H9 (cell line): ENCODE measurements around the gene BRD7. TPM values are rescaled to one million over a fixed set of nuclear protein-coding genes. Genes with fewer than 3 reads are reported as not detected.

Experiments
- DNase-seq: peaks from one replicate; pipeline ENCODE4 v3.0.0-alpha.2; 2017
- H2AFZ ChIP-seq: one replicate; pipeline ENCODE4 v1.6.1; 2013; ENCODE audit warnings: mild to moderate bottlenecking, low read length, control low read depth, moderate library complexity
- H2AK5ac ChIP-seq: 2 replicates; pipeline ENCODE4 v1.6.1; 2013; ENCODE audit warnings: low read length, control low read depth, mixed read lengths; ENCODE audit not compliant: insufficient read length
- H2BK120ac ChIP-seq: one replicate; pipeline ENCODE4 v1.6.1; 2013; ENCODE audit warnings: low read depth, mild to moderate bottlenecking, low read length, control low read depth, inconsistent platforms; ENCODE audit not compliant: poor library complexity, severe bottlenecking
- H2BK12ac ChIP-seq: 2 replicates; pipeline ENCODE4 v1.6.1; 2013; ENCODE audit warnings: low read length, control low read depth, mixed read lengths, low read depth; ENCODE audit not compliant: insufficient read length
- H2BK15ac ChIP-seq: 2 replicates; pipeline ENCODE4 v1.6.1; 2013; ENCODE audit warnings: low read depth, low read length, control low read depth
- H2BK20ac ChIP-seq: one replicate; pipeline ENCODE4 v1.6.1; 2013; ENCODE audit warnings: low read depth, mild to moderate bottlenecking, low read length, control low read depth, inconsistent platforms; ENCODE audit not compliant: poor library complexity, severe bottlenecking
- H2BK5ac ChIP-seq: 2 replicates; pipeline ENCODE4 v1.6.1; 2013; ENCODE audit warnings: low read length, control low read depth, mixed read lengths; ENCODE audit not compliant: insufficient read length
- H3K14ac ChIP-seq: 2 replicates; pipeline ENCODE4 v1.6.1; 2013; ENCODE audit warnings: low read length, control low read depth; ENCODE audit not compliant: insufficient read depth
- H3K18ac ChIP-seq: 2 replicates; pipeline ENCODE4 v1.6.1; 2013; ENCODE audit warnings: low read depth, mild to moderate bottlenecking, mixed read lengths, low read length, control low read depth; ENCODE audit not compliant: insufficient read length
- H3K23ac ChIP-seq: 2 replicates; pipeline ENCODE4 v1.6.1; 2013; ENCODE audit warnings: low read length, control low read depth, mixed read lengths, low read depth; ENCODE audit not compliant: insufficient read length
- H3K23me2 ChIP-seq: 2 replicates; pipeline ENCODE4 v1.6.1; 2013; ENCODE audit warnings: low read depth, mild to moderate bottlenecking, mixed read lengths, low read length, control low read depth; ENCODE audit not compliant: insufficient read length, poor library complexity, severe bottlenecking
- H3K27ac ChIP-seq: 2 replicates; pipeline ENCODE4 v1.5.1; 2013; ENCODE audit warnings: low read length, control low read depth, mixed read lengths, low read depth; ENCODE audit not compliant: insufficient read length
- H3K27me3 ChIP-seq: 2 replicates; pipeline ENCODE4 v1.6.1; 2013; ENCODE audit warnings: low read length, control low read depth, inconsistent platforms; ENCODE audit not compliant: insufficient read depth
- H3K4ac ChIP-seq: 2 replicates; pipeline ENCODE4 v1.6.1; 2013; ENCODE audit warnings: low read depth, mild to moderate bottlenecking, control low read depth, inconsistent platforms, low read length, moderate library complexity
- H3K4me1 ChIP-seq: 2 replicates; pipeline ENCODE4 v1.6.1; 2013; ENCODE audit warnings: low read length, control low read depth, inconsistent platforms; ENCODE audit not compliant: insufficient read depth
- H3K4me2 ChIP-seq: 2 replicates; pipeline ENCODE4 v1.6.1; 2013; ENCODE audit warnings: low read length, control low read depth, mixed read lengths; ENCODE audit not compliant: insufficient read length, insufficient read depth
- H3K56ac ChIP-seq: 2 replicates; pipeline ENCODE4 v1.6.1; 2013; ENCODE audit warnings: low read depth, mild to moderate bottlenecking, mixed read lengths, low read length, control low read depth; ENCODE audit not compliant: insufficient read length
- H3K79me1 ChIP-seq: 2 replicates; pipeline ENCODE4 v1.6.1; 2013; ENCODE audit warnings: low read depth, mild to moderate bottlenecking, moderate library complexity, low read length, control low read depth, inconsistent platforms; ENCODE audit not compliant: insufficient read depth, poor library complexity, severe bottlenecking
- H3K79me2 ChIP-seq: 2 replicates; pipeline ENCODE4 v1.6.1; 2013; ENCODE audit warnings: low read length, control low read depth, inconsistent platforms; ENCODE audit not compliant: insufficient read depth
- H3K9ac ChIP-seq: 2 replicates; pipeline ENCODE4 v1.6.1; 2013; ENCODE audit warnings: low read length, control low read depth, mixed read lengths; ENCODE audit not compliant: insufficient read length; ENCODE audit errors: extremely low read depth
- H3K9me3 ChIP-seq: one replicate; pipeline ENCODE4 v1.6.1; 2013; ENCODE audit warnings: low read depth, low read length, inconsistent platforms; ENCODE audit not compliant: control insufficient read depth
- H3T11ph ChIP-seq: one replicate; pipeline ENCODE4 v1.6.1; 2013; ENCODE audit warnings: mild to moderate bottlenecking, low read length, control low read depth, inconsistent platforms
- H4K20me1 ChIP-seq: one replicate; pipeline ENCODE4 v1.6.1; 2013; ENCODE audit not compliant: control insufficient read depth, insufficient read length, insufficient read depth
- H4K5ac ChIP-seq: 2 replicates; pipeline ENCODE4 v1.6.1; 2013; ENCODE audit warnings: low read depth, mild to moderate bottlenecking, mixed read lengths, low read length, control low read depth; ENCODE audit not compliant: insufficient read length
- H4K8ac ChIP-seq: replicated peaks from 2 replicates; pipeline ENCODE4 v1.6.1; 2013; ENCODE audit warnings: low read length, control low read depth, mixed read lengths, low read depth; ENCODE audit not compliant: insufficient read length
- H4K91ac ChIP-seq: 2 replicates; pipeline ENCODE4 v1.6.1; 2013; ENCODE audit warnings: low read depth, mild to moderate bottlenecking, moderate library complexity, mixed read lengths, low read length, control low read depth; ENCODE audit not compliant: insufficient read length
- H3K27ac Mint-ChIP-seq, 3 experiments: 2 replicates in 2 of 3; 3 replicates in 1 of 3; pipeline ENCODE4 v1.8.0; 2020 to 2021; ENCODE audit warnings: mixed read lengths in 3 of 3, mild to moderate bottlenecking in 1 of 3, moderate library complexity in 1 of 3
- H3K27me3 Mint-ChIP-seq: 2 replicates; pipeline ENCODE4 v1.8.0; 2021; ENCODE audit warnings: low read depth, mild to moderate bottlenecking, moderate library complexity, mixed read lengths
- H3K36me3 Mint-ChIP-seq, 3 experiments: 2 replicates in 2 of 3; 3 replicates in 1 of 3; pipeline ENCODE4 v1.8.0; 2020 to 2021; ENCODE audit warnings: low read depth in 3 of 3, mixed read lengths in 3 of 3; ENCODE audit not compliant: insufficient read depth in 1 of 3
- H3K4me1 Mint-ChIP-seq, 2 experiments: 2 replicates each; pipeline ENCODE4 v1.8.0; 2020; ENCODE audit warnings: mixed read lengths in 2 of 2
- H3K4me3 Mint-ChIP-seq, 2 experiments: 2 replicates in 1 of 2; 3 replicates in 1 of 2; pipeline ENCODE4 v1.8.0; 2020 to 2021; ENCODE audit warnings: mild to moderate bottlenecking in 2 of 2, mixed read lengths in 2 of 2, moderate library complexity in 1 of 2
- H3K9me3 Mint-ChIP-seq, 2 experiments: 2 replicates in 1 of 2; 3 replicates in 1 of 2; pipeline ENCODE4 v1.8.0; 2020; ENCODE audit warnings: mild to moderate bottlenecking in 2 of 2, mixed read lengths in 2 of 2, moderate library complexity in 1 of 2
- CTCF ChIP-seq: fragments of 200-600 bp; sonication (generic); conservative IDR thresholded peaks from 3 replicates; pipeline ENCODE4 v1.8.0; 2021; ENCODE audit warnings: antibody characterized with exemption, mild to moderate bottlenecking
- WGBS: extraction: QIAGEN DNeasy Blood & Tissue Kit; methylation state at CpG from one replicate; pipeline ENCODE4 v1.1.7; 2013; ENCODE audit warnings: missing lambda C conversion rate, low lambda C conversion rate, mixed read lengths; ENCODE audit not compliant: insufficient read length; ENCODE audit errors: extremely low coverage; 5-methylcytosine and 5-hydroxymethylcytosine counted together
- total RNA-seq: library from RNA; stranded (reverse); gene quantifications from 2 replicates; pipeline ENCODE4 v1.2.1, GENCODE V29; 2021

BRD7 gene
- total RNA-seq, 1 experiment from 2014 or later = 112 TPM

GRCh38 chr16:50285406-50286003, 83.3 kb downstream of the BRD7 start:
- Histone ChIP-seq H3K4ac (no peak overlapping the region), H3K56ac (no peak overlapping the region), H4K91ac (no peak overlapping the region), H3K23me2 (no peaks in the 10 kb centered on the region), H2BK5ac (no peak overlapping the region), H3K4me2 (no peak overlapping the region), H2BK15ac (no peak overlapping the region), H2BK20ac (no peak overlapping the region), H3K9ac (no peak overlapping the region), H4K5ac (no peak overlapping the region), H2BK120ac (no peak overlapping the region), H3K23ac (no peak overlapping the region), H3T11ph (no peak overlapping the region), H3K4me1 (no peaks in the 10 kb centered on the region), H3K18ac (no peak overlapping the region), H3K79me1 (no peaks in the 10 kb centered on the region), H2AFZ (no peak overlapping the region), H2AK5ac (no peak overlapping the region), H3K14ac (no peak overlapping the region), H3K9me3 (no peaks in the 10 kb centered on the region), H2BK12ac (no peak overlapping the region), H4K8ac (no peak overlapping the region), H4K20me1 (no peaks in the 10 kb centered on the region), H3K79me2 (no peaks in the 10 kb centered on the region), H3K27ac (no peak overlapping the region), H3K27me3 (no peaks in the 10 kb centered on the region)
- Mint-ChIP-seq H3K4me3 (no peak overlapping the region), H3K27ac (peak overlapping the region in 1 of 3 experiments; percentile 63; a peak in 1 of 7 replicates), H3K4me1 (peaks cover under 1 to 6% of the 10 kb centered on the region in 2 experiments; a peak in 2 of 4 replicates), H3K27me3 (no peaks in the 10 kb centered on the region; the same call in 1 of the 2 replicates), H3K36me3 (peaks cover 0 to 5% (median 0%) of the 10 kb centered on the region in 3 experiments; a peak in 4 of 7 replicates), H3K9me3 (peaks cover 3 to 4% of the 10 kb centered on the region in 2 experiments; a peak in 4 of 5 replicates)
- no peak for DNase-seq
- WGBS = no CpG with 5 or more reads among the region's 5 CpGs
- TF ChIP-seq CTCF = no peak
